HG02763 (cell line): ENCODE data around the gene DCDC2B.

Experiments used
- ATAC-seq: cut with Tn5 transposase; IDR thresholded peaks from one replicate; pipeline ENCODE4 v1.9.1; 2021; ENCODE audit warnings: mild to moderate bottlenecking, moderate library complexity; ENCODE audit not compliant: unreplicated experiment

Gene DCDC2B

GRCh38 chr1:32195972-32196823 is 12.7 kb upstream of the DCDC2B start:
- ATAC-seq = no peak

- no peak for ATAC-seq
These were observed 11.8 kb upstream of the DCDC2B start for GRCh38 chr1:32197074-32197473.

- ATAC-seq = no peak
These were observed 11.1 kb upstream of the DCDC2B start for GRCh38 chr1:32197837-32198236.

- no peak for ATAC-seq
These were observed 10.4 kb upstream of the DCDC2B start for GRCh38 chr1:32198237-32199042.

- ATAC-seq = no peak
These were observed 9.7 kb upstream of the DCDC2B start for GRCh38 chr1:32199043-32199716.

GRCh38 chr1:32199717-32200072 is 9.2 kb upstream of the DCDC2B start:
- ATAC-seq = no peak

GRCh38 chr1:32200226-32201010 is 8.5 kb upstream of the DCDC2B start, which contains the start of gene CCDC28B:
CCDC28B (plus strand) TSS chr1:32200595; CDS start chr1:32201936, 1,341 bp downstream.
- no peak for ATAC-seq

- ATAC-seq = no peak
These were observed 7.7 kb upstream of the DCDC2B start for GRCh38 chr1:32201011-32201855.

GRCh38 chr1:32204943-32205361 is 3.9 kb upstream of the DCDC2B start:
- no peak for ATAC-seq

GRCh38 chr1:32205401-32206370 is 3.2 kb upstream of the DCDC2B start, which contains the start of gene IQCC:
IQCC (plus strand) TSS chr1:32205671; CDS start chr1:32205682, 11 bp downstream.
- peak; percentile 56 for ATAC-seq

- no peak for ATAC-seq
These were observed 420 bp upstream of the DCDC2B start for GRCh38 chr1:32208469-32208868.

- no peak for ATAC-seq
These were observed 7.0 kb downstream of the DCDC2B start for GRCh38 chr1:32215629-32216480.

- ATAC-seq = no peak
These were observed 7.7 kb downstream of the DCDC2B start for GRCh38 chr1:32216566-32216965.

GRCh38 chr1:32219022-32219421 is 10.1 kb downstream of the DCDC2B start:
- ATAC-seq = no peak

- no peak for ATAC-seq
These were observed 12.1 kb downstream of the DCDC2B start for GRCh38 chr1:32220746-32221580.

- no peak for ATAC-seq
These were observed 12.7 kb downstream of the DCDC2B start for GRCh38 chr1:32221581-32221979.
